VCaP (cell line): ENCODE results near the gene MCTP2.

Experiments
- H3K27ac ChIP-seq: fragments of 450-650 bp; 2 replicates; pipeline ENCODE4 v1.5.1; 2017
- TF ChIP-seq, protein P1 (sequence below): fragments of 450-650 bp; conservative IDR thresholded peaks from 2 replicates; pipeline ENCODE4 v1.5.1; 2017; ENCODE audit warnings: mild to moderate bottlenecking, moderate library complexity

The MCTP2 gene

DNA sequence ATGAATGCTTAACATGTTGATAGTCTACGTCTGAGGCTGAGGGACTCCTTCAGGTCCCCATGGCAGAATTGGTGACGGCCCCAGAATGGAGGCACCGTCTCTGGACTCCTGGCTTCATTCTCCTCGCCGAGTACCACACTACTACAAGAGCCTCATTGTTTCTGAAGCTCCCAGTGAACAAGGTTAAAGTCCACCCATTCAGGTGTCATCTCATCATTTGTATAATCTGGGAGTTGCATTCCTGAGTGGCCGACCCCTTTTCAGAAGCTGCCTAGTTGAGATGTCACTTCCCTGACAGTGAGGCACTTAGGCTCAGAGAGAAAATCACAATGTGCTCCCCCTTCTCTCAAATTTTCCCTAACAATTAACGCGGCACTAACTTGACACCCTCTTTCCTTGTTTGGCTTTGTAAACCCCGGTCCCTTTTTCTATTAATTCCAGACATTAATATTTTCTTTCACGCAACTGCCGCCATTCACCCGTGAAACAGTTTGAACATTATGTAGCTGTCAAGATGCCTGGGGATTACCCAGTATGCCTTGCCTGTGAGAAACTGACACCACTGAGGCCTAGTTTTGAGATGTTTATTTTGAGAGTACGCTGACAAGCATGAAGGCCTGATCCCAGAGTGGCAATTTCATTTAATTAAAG lies 105.6 kb downstream of the MCTP2 start:
- no peak overlapping the region for H3K27ac ChIP-seq
- TF ChIP-seq, protein P1, sequence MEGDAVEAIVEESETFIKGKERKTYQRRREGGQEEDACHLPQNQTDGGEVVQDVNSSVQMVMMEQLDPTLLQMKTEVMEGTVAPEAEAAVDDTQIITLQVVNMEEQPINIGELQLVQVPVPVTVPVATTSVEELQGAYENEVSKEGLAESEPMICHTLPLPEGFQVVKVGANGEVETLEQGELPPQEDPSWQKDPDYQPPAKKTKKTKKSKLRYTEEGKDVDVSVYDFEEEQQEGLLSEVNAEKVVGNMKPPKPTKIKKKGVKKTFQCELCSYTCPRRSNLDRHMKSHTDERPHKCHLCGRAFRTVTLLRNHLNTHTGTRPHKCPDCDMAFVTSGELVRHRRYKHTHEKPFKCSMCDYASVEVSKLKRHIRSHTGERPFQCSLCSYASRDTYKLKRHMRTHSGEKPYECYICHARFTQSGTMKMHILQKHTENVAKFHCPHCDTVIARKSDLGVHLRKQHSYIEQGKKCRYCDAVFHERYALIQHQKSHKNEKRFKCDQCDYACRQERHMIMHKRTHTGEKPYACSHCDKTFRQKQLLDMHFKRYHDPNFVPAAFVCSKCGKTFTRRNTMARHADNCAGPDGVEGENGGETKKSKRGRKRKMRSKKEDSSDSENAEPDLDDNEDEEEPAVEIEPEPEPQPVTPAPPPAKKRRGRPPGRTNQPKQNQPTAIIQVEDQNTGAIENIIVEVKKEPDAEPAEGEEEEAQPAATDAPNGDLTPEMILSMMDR, result no peak

DNA sequence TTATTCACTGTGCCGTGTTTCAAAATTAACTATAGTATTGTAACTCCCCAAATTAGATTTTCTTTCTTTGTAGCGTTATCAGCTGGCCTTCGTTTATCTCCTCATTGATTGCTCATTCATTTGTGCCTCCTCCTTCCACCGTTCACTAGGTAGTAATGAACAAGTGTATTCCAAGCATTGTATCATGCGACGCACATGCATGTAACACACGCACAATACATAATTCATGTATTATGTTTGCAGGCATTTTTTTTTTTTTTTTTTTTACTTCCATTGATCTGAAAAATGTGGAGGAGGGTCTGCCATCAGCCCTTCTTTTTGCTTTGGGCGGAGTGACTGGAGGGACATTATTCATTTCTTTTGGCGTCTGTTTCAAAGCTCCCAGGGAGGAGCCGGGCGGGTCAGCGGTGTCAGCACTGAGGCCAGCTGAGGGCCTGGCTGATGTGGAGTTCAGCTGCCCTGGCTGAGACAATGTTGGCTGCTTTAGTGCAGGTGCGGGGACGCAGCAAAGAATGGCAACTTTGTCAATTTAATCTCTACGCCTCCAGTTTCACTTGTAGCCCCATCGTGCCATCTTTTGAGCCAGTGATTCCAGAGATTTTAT lies 107.0 kb downstream of the MCTP2 start:
- TF ChIP-seq, protein P1, result no peak
- H3K27ac ChIP-seq, result no peak overlapping the region

DNA sequence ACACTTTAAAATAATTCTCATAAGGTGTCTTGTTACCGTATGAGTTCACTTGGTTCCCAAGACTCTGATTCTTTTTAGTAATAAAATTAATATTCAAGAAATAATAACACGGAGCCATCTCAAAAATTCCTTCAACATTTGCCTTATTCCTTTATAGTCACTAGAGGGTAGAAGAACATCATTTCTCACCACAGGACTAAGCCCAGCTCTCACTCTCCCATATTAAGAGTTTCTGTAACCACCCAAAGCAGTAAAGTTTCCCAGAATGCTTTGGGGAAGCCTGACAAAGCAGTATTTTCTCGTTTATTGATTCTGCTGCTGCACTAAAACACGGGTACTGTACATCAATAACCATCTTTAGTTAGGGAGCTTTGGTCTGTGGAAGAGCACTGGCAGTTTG lies 114.9 kb downstream of the MCTP2 start:
- TF ChIP-seq, protein P1, result peak; percentile 39
- H3K27ac ChIP-seq, result no peak overlapping the region

DNA sequence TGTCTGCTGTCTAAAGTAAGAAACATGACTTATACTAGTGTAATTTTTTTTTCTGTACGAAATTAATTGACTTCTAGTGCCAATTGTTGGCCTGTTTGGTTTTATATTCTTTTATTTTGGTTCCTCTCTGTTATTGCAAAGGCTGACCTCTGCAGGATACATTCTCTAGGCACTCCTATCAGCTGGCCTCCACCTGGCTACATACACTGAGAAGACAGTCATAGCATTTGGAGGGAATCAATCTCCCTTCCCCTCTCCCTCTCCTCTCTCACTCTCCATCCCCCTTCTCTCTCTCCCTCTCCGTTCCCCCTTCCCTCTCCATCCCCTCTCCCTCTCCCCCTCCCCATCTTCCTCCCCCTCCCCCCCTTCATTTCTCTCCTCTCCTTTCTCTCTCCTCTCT lies 116.7 kb downstream of the MCTP2 start:
- H3K27ac ChIP-seq, result no peak overlapping the region
- TF ChIP-seq, protein P1, result no peak

DNA sequence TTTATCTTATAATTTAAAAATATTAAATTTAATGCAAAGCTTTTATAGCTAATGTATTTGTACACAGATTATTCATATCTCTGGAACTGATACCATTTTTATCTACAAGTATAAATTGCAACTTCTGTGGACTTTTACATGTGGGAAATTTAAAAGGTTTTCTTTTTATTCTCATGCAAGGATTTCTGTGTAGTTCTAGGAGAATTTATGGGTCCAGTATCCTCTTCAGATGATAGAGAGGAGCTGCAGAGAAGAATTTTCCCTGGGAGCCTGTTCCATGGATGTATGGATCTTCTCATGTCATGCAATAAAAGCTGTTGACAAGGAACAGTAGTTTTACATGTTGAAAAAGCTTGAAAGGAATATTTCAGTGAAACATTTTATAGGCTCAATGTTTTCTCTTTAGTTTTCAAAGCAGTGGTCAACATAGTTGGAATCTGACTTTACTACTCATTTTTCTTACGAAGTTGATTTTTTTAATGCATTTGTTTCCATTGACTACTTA lies 119.7 kb downstream of the MCTP2 start:
- no peak overlapping the region for H3K27ac ChIP-seq
- TF ChIP-seq, protein P1, result no peak

DNA sequence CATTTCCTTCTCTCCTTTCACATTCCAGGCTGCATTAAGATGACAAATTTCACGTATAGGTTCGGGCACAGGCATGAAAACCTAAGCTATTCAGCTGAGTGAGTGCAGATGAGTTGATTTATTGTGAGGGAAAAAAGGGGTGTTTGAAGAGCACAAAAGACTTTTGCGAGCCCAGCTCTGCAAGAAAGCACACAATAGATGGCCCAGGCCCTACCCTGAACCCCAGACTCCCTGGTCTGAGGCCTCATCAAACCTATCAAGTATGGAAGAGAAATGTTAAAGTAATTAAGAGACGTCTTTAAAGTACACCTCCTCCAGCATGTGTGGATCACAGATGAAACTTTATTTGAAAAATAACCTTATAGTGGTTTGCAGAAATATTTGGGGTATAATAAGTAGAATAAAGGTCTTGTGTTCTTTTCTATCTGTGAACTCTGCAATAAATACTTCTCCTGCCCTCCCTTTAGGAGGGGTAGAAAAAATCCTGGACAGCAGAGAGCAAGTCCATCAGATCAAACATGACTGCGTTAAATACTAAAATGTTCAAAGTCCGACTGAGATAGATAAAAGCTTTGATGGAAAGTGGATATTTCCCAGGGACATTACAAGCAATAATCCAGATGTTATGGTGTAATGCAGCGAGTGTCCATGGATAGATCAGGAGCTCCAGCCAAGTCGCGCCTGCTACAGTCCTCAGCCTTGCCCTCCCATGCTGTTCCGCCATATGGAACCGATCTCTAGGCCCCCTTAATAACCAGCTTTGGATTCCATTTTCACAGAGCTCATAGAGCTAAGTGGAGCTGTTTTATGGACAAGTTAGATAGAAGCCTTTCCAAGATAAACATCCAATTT lies 121.5 kb downstream of the MCTP2 start:
- TF ChIP-seq, protein P1, result no peak
- H3K27ac ChIP-seq, result no peak overlapping the region

DNA sequence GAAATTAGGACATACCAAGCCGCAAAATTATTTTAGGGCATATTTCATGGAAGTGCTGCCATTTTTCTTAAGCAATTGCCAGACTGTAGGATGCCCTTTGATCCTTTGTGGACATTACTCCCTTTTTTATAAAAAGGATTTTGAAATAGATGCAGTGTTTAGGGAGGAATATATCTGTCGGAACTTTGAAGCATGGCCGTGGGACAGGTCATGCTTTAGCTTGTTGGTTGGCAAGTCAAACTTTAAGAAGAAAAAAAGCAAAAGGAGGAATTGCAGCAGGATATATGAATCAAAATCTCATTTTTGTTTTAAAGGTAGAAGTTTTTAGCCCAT lies 122.1 kb downstream of the MCTP2 start:
- TF ChIP-seq, protein P1, result no peak
- no peak overlapping the region for H3K27ac ChIP-seq
